Spleen (tissue), 7 donors: ENCODE data around the gene IRGC.

ENCODE experiments used
- CTCF ChIP-seq, 11 experiments: fragments of 200-600 bp in 7 of 11; fragments of 450-650 bp in 4 of 11; sonication (generic) in 4 of 11; IDR thresholded peaks in 8 of 11; conservative IDR thresholded peaks in 3 of 11; 1 replicate in 7 of 11; 2 replicates in 4 of 11; pipeline versions ENCODE4 v1.4.0 to v1.8.0; 2016 to 2021; ENCODE audit warnings: antibody characterized with exemption in 11 of 11, inconsistent platforms in 4 of 11, mild to moderate bottlenecking in 1 of 11
- POLR2A ChIP-seq, 3 donors: fragments of 450-650 bp; IDR thresholded peaks; one replicate each; pipeline ENCODE4 v1.5.1; 2017; ENCODE audit warnings: antibody characterized with exemption in 3 of 3, mild to moderate bottlenecking in 1 of 3
- POLR2AphosphoS5 ChIP-seq, 3 donors: sonication (generic); formaldehyde crosslinking; IDR thresholded peaks; one replicate each; pipeline ENCODE4 v1.5.1; 2017; ENCODE audit warnings: antibody characterized with exemption in 3 of 3
- donor health status: DM: no; HTN: no; CAD: no; lungs with moderate emphysema.
- donor health status: DM: no; HTN: no; CAD: no.
- donor health status: DM: no; HTN: no; CAD: no.

- no peak for TF ChIP-seq CTCF (IDR thresholded peaks at IDR 0.05 in 8 of 11, conservative IDR thresholded peaks at IDR 0.05 in 3 of 11)
- no peak for TF ChIP-seq POLR2A (IDR thresholded peaks at IDR 0.05)
- TF ChIP-seq POLR2AphosphoS5 (IDR thresholded peaks at IDR 0.05), result no peak
Measured at GRCh38 chr19:43731846-43732245, 16.0 kb downstream of the IRGC start.
